HG03342 (cell line): Measurements from ENCODE around the gene SLC2A13.
"Not testable (repeated sequence)": the region's sequence is repeated elsewhere in the genome, so short reads cannot be mapped to it uniquely, and the experiment has no call there.

Source experiments
- ATAC-seq: cut with Tn5 transposase; IDR thresholded peaks from one replicate; pipeline ENCODE4 v1.9.1; 2021; ENCODE audit warnings: mild to moderate bottlenecking, moderate library complexity; ENCODE audit not compliant: unreplicated experiment

The SLC2A13 gene

DNA sequence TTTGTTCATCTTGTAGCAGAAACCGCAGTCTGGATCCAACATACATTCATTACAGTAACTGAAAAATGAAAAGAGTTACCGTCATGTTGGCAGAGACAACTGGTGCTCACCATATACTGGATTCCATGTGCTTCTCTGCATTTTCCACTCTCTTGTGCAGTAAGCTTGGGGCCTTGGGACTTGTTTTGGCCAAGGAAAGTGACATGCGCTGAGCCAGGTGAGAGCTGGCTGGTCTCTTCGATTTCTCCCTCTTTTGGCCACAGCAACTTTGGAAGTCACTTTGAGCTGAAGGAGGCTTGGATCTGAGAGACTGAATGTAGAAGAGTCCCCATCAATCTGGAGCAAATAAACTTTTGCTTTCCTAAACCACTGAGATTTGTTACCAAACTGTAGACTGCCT, 275.7 kb downstream of the SLC2A13 start:
- ATAC-seq: no peak

- no peak for ATAC-seq
Observed at GRCh38 chr12:39824505-39825212, 281.2 kb downstream of the SLC2A13 start.

DNA sequence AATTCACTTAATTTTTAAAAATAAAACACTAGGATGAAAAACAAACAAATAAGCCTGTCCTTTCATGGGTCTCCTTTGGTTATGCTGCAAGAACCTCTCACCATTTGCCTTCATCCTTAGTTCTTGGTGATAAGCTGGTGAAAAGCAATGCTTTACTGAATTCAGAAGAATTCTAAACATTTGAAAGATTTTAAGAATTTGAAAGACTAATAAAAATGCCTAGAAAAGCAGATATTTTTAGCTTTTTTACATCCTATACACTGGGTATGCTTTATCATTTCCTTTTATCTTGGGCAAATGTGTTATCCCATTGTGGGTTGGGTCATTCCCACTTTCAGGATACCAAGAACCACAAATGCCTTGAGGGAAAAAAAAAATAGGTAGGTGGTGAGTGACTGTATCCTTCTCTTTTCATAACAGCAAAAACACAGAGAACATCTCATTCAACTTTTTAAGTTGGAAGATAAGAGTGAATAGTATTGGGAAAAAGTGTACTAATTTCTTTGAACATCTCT, 289.2 kb downstream of the SLC2A13 start:
- no peak for ATAC-seq

- ATAC-seq: no peak
Observed at GRCh38 chr12:39815746-39816145, 290.1 kb downstream of the SLC2A13 start.

DNA sequence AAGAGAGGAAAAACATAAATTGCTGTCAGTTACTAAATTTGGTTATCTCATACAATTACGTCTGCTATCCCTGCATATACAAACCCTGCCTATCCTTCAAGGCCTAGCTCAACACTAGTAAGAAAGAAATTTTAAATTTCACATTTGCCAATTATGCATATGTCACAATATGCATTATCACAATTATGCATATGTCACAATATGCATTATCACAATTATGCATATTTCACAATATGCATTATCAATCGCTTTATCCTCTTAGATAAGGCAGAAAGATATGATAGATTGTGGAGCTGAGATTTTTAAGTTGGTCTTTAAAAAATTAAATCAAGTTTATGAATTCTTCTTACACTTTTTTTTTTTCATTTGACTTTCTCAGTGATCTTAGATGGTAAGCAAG, 291.3 kb downstream of the SLC2A13 start:
- ATAC-seq: no peak

- no peak for ATAC-seq
Observed at GRCh38 chr12:39813776-39814175, 292.1 kb downstream of the SLC2A13 start.

DNA sequence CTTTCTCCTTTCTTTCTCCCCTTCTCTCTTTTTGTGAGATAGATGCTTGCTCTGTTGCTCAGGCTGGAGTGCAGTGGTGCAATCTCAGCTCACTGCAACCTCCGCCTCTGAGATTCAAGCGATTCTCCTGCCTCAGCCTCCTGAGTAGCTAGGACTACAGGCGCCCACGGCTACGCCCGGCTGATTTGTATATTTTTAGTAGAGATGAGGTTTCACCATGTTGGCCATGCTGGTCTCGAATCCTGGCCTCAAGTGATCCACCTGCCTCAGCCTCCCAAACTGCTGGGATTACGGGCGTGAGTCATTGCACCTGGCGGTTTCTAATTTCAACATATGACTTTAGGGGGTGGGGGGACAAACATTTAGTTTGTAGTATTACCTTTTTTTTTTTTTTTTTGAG, 293.4 kb downstream of the SLC2A13 start:
- ATAC-seq: not testable (repeated sequence)

DNA sequence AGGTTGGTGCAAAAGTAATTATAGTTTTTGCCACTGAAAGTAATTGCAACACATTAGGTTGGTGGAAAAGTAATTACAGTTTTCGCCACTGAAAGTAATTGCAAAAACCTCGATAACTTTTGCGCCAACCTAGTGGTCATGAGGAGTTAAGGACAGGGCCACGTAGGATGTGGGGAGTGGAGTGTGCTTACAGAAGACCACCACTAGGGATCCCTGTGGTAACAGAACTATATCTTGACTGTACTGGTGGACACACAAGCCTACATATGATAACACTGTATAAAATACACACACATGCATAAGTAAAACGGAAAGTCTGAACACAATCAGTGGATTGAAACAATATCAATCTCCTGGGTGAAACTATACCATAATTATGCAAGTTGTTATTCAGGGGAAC, 298.8 kb downstream of the SLC2A13 start:
- peak; percentile 74 for ATAC-seq

GRCh38 chr12:39805651-39806050, 300.2 kb downstream of the SLC2A13 start:
- no peak for ATAC-seq

- ATAC-seq: no peak
Observed at GRCh38 chr12:39804898-39805297, 301.0 kb downstream of the SLC2A13 start.

- no peak for ATAC-seq
Observed at GRCh38 chr12:39804479-39804878, 301.4 kb downstream of the SLC2A13 start.

DNA sequence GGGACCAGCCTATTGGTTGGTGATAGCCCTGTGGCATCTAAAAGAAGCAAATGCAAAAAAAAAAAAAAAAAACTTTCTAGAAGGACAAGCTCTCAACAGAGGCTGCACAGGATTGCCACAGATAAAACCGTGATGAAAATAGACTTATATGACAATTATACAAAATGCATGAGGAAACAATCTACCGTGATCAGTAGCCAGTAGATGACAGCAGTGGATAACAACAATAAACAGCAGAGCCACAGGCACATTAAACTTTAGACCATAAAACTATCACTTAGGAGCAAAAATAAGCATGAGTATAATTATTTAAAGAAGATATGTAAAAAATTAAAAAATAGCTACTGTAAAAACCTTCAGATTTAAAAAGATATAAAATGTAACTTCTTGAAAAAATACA, 302.7 kb downstream of the SLC2A13 start:
- no peak for ATAC-seq

DNA sequence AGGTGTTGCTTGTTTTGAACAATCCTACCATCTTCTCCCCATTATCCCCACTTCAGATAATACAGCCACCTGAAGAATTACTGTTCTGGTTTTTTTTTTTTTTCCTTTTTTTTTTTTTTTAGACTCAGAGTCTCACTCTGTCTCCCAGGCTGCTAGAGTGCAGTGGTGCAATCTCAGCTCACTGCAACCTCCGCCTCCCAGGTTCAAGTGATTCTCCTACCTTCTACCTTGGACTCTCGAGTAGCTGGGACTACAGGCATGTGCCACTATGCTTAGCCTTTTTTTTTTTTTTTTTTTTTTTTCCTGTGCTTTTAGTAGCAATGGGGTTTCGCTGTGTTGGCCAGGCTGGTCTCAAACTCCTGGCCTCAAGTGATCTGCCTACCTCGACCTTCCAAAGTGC, 306.9 kb downstream of the SLC2A13 start:
- ATAC-seq: no peak

GRCh38 chr12:39798429-39798828, 307.5 kb downstream of the SLC2A13 start:
- ATAC-seq: no peak

DNA sequence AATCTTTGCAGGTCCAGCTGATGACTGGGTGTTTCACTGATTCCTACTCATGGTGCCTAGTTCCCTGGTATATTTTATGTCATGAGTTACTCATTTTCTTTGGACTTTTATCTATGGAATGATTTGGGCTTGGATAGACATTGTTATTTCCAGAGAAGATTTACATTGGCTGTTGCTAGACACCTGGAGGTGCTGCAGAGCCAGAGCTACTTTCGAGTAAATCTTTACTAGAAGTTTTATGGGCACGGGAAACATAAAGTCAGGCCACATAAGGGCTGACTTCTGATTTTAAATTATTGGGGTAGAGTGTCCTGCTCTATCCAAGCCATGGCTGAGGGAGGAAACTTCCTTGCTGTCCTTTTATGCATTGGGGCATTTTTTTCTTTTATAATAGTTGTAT, 310.4 kb downstream of the SLC2A13 start:
- no peak for ATAC-seq

GRCh38 chr12:39792938-39793337, 312.9 kb downstream of the SLC2A13 start:
- ATAC-seq: no peak

DNA sequence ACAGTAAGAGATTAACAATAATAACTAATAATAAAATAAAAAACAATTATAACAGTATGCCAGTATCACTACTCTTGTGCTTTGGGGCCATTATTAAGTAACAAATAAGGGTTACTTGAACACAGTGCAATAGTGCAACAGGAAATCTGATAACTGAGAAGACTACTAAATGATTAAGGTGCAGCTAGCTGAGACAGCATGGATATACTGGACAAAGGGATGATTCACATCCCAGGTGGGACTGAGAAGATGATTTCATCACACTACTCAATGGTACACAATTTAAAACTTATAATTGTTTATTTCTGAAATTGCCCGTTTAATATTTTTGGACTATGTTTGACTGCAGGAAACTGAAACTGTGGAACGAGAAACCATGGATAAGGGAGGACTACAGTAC, 317.6 kb downstream of the SLC2A13 start:
- ATAC-seq: no peak

DNA sequence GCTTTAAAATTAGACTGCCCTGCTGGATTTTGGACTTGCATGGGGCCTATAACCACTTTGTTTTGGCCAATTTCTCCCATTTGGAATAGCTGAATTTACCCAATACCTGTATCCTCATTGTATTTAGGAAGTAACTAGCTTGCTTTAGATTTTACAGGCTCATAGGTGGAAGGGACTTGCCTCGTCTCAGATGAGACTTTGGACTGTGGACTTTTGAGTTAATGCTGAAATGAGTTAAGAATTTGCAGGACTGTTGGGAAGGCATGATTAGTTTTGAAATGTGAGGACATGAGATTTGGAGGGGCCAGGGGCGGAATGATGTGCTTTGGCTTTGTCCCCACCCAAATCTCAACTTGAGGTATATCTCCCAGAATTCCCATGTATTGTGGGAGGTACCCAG, 320.1 kb downstream of the SLC2A13 start:
- not testable (repeated sequence) for ATAC-seq

DNA sequence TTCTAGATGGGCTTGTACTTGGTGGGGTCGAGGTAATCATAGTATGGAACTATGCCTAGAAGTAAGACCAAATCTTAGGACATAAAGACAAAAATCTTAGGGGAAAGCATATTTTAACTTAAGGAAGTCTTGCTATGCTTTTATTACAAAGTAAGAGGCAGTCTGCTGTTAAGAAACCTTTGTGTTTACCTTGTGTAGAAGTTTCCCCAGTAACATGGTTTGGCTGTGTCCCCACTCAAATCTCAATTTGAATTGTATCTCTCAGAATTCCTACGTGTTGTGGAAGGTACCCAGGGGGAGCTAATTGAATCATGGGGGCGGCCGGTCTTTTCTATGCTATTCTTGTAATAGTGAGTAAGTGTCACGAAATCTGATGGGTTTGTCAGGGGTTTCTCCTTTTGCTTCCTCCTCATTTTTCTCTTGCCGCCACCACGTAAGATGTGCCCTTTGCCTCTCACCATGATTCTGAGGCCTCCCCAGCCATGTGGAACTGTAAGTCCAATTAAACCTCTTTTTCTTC, 323.8 kb downstream of the SLC2A13 start:
- no peak for ATAC-seq

GRCh38 chr12:39780913-39781446, 324.9 kb downstream of the SLC2A13 start:
- no peak for ATAC-seq

DNA sequence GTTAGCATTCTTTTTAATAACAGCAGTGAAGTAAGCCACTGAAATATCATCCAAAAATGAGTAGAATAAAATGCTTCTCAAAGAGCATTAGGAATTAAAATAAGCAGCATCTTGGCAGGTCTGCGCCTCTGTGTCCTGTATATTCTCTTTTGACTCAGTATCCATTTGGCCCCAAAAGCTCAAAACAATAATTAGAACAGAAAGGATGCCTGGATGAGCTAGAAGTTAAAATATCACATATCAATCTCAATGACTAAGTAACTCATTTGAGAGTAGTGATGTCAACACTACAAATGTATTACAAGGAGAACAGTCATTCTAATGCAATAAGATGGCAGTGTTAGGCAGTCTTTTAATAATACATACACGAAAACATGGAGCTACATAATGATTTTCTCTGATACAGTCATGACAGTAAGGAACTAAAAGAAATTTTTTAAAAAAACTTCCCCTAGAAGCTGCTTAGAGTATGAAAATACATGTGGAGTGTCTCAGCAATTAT, 325.4 kb downstream of the SLC2A13 start:
- no peak for ATAC-seq

DNA sequence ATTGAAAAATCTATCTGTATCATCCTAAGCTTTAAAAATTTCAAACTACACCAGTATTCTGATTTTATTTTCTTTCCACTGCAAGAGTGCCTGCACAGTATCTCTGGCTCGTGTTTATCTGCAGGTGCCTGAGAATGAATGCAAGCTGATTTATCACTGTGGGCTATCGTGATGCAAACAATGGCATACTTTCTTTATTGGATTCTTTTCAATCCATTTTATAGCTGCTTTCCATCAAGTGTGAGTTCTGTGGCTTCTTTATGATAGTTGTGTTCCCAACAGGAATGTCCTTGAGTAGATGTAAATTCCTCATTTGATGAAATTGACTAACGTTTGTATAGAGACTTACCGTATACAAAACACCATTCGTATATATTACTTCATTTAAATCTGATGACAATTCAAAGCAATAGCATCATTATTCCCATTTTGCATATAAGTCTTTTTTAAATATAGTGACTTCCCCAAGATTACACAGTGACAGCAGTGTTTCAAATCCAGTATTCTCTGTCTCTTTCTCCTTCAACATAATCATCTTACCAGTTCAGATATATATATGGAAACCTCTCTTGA, 326.0 kb downstream of the SLC2A13 start:
- no peak for ATAC-seq
